Measurements from ENCODE around the gene COQ10A.

DNA sequence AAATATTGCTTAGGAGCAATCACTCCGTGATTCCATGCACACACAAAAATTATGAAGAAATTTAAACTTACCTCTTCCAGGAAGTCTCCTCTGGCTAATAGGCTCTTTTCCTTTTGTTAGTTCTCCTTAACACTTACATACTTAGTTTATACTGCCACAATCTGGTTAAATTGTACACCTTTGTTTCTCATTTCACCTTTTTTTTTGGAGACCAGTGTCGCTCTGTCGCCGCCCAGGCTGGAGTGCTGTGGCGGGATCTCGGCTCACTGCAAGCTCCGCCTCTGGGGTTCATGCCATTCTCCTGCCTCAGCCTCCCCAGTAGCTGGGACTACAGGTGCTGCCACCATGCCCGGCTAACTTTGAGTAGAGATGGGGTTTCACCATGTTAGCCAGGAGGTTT is 6.4 kb upstream of the COQ10A start:
- TF ChIP-seq GABPA (IDR thresholded peaks at IDR 0.05; ENCODE audit: low read depth, low read length) (no peak), GABPA (CRISPR knock-in tag; IDR thresholded peaks at IDR 0.05; ENCODE audit: low read depth) (no peak), DNMT1 (CRISPR knock-in tag; IDR thresholded peaks at IDR 0.05) (no peak), NFATC3 (CRISPR knock-in tag; IDR thresholded peaks at IDR 0.05) (no peak), HDAC1 (CRISPR knock-in tag; IDR thresholded peaks at IDR 0.05) (no peak), MEF2D (CRISPR knock-in tag; IDR thresholded peaks at IDR 0.05) (no peak), ZNF274 (CRISPR knock-in tag; IDR thresholded peaks at IDR 0.05) (no peak), ZNF280D (CRISPR knock-in tag; IDR thresholded peaks at IDR 0.05) (no peak), ZNF281 (CRISPR knock-in tag; IDR thresholded peaks at IDR 0.05; ENCODE audit: borderline replicate concordance) (no peak), MZF1 (CRISPR knock-in tag; IDR thresholded peaks at IDR 0.05; ENCODE audit: borderline replicate concordance) (no peak), ZNF780A (CRISPR knock-in tag; IDR thresholded peaks at IDR 0.05) (no peak)
- TF ChIP-seq, protein P1, sequence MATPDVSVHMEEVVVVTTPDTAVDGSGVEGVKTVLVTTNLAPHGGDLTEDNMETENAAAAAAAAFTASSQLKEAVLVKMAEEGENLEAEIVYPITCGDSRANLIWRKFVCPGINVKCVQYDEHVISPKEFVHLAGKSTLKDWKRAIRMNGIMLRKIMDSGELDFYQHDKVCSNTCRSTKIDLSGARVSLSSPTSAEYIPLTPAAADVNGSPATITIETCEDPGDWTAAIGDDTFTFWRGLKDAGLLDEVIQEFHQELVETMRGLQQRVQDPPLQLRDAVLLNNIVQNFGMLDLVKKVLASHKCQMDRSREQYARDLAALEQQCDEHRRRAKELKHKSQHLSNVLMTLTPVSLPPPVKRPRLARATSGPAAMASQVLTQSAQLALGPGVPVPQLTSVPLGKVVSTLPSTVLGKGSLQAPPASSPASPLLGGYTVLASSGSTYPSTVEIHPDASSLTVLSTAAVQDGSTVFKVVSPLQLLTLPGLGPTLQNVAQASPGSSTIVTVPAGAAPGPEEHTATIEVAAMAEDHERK (CRISPR knock-in tag; IDR thresholded peaks at IDR 0.05; ENCODE audit: low read depth) = no peak
- TF ChIP-seq, protein P2, sequence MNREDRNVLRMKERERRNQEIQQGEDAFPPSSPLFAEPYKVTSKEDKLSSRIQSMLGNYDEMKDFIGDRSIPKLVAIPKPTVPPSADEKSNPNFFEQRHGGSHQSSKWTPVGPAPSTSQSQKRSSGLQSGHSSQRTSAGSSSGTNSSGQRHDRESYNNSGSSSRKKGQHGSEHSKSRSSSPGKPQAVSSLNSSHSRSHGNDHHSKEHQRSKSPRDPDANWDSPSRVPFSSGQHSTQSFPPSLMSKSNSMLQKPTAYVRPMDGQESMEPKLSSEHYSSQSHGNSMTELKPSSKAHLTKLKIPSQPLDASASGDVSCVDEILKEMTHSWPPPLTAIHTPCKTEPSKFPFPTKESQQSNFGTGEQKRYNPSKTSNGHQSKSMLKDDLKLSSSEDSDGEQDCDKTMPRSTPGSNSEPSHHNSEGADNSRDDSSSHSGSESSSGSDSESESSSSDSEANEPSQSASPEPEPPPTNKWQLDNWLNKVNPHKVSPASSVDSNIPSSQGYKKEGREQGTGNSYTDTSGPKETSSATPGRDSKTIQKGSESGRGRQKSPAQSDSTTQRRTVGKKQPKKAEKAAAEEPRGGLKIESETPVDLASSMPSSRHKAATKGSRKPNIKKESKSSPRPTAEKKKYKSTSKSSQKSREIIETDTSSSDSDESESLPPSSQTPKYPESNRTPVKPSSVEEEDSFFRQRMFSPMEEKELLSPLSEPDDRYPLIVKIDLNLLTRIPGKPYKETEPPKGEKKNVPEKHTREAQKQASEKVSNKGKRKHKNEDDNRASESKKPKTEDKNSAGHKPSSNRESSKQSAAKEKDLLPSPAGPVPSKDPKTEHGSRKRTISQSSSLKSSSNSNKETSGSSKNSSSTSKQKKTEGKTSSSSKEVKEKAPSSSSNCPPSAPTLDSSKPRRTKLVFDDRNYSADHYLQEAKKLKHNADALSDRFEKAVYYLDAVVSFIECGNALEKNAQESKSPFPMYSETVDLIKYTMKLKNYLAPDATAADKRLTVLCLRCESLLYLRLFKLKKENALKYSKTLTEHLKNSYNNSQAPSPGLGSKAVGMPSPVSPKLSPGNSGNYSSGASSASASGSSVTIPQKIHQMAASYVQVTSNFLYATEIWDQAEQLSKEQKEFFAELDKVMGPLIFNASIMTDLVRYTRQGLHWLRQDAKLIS (CRISPR knock-in tag; IDR thresholded peaks at IDR 0.05) = no peak

Measured in HepG2 (cell line).